COLO668 (cell line): Measurements from ENCODE around the gene CDC6.
A peak's percentile ranks its signal among the peaks of the same experiment; 100 is the strongest.

Source experiments
- DNase-seq: peaks from one replicate; lab custom pipeline; 2025; ENCODE audit not compliant: unreplicated experiment; lab: John Stamatoyannopoulos, UW

CDC6 gene

GRCh38 chr17:40322358-40323315 lies 35.0 kb downstream of the CDC6 start:
- DNase-seq, result peak; percentile 3

DNA sequence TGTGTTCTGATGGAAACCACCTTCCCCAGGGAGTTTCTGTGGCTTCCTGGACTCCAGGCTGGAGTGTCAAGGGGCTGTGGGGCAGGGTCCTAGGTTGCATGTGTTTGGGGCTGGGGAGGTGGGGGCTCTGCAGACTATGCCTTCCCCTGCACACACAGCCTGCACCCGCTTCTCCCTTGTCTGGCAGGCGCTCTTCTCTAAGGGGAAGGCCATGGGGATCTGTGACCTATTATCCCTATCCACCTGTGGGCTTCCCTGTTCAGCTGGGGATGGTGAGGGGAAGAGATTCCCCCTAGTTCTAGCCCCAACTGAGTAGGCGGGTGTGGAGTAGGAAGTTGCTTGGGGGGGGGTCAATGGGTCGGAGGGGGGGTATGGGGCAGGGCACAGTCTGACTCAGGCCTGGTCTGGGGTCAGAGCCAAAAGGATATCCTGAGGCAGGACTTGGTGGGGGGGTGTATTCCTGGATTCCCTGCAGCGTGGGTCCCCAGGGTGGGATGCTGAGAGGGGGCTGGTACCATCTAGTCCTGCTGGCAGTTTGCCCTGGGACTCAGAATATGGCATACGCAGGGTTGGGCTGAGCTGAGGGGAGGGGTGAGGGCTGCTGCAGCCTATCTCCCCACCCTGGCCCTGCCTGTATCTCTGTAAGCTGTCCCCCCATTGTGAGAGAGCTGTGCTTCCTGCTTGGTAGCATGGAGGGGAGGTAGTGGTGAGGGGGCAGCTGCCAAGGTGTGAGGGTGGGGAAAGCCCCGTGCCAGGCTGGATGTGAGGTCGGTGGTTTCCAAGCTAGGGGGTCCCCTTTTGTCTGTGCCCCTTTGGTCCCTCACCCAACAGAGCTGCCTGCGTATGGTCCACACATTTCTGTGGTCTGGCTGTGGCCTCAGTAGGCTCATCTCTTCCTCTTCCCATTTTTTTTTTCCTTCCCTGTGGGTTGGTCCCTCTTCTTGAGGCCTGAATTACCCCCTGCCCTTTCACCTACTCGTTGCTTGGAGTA lies 36.0 kb downstream of the CDC6 start:
- no peak for DNase-seq

- DNase-seq, result no peak
Measured at GRCh38 chr17:40325156-40326013, 37.7 kb downstream of the CDC6 start.

- DNase-seq, result no peak
Measured at GRCh38 chr17:40326014-40326831, 38.5 kb downstream of the CDC6 start.

DNA sequence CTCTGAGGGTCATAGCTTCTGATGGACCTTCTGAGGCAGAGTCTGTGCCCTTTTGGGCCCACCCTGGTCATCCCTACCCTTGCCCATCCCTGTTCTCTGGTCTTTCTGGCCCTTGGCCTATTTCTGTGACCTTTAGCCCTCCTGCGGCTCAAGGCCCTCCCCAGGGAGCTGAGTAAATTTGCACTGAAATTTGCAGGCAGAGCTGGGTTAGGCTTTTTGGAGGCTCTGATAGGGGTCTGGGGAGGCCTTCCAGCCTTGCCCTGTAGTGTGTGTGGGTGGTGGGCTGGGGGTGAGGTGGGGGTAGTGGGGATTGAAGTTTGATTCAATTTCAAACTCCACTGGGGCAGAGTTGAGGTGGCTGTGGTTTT lies 39.1 kb downstream of the CDC6 start:
- no peak for DNase-seq

DNA sequence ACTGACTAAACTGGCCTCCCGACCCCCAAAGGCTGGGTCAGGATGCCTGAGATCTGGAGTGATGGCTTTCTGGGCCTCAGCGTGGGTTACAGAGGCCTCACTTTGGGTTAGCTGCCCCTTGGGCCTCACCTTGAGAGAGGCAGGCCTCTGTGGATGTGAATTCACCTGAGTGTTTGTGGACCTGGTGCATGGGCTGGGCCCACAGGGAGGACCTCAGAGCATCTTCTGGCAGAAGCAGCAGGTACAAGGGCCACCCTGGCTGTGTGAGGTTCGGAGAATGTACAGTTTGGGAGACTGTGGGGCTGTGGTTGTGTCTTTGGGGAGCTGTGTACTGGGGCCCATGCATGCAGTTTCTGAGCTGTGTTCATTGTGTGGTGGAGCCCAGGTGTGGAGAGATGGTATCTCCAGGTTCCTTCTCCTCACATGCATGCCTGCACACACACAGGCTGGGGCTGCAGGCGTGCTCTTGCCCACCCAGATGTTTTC lies 39.6 kb downstream of the CDC6 start:
- no peak for DNase-seq

DNA sequence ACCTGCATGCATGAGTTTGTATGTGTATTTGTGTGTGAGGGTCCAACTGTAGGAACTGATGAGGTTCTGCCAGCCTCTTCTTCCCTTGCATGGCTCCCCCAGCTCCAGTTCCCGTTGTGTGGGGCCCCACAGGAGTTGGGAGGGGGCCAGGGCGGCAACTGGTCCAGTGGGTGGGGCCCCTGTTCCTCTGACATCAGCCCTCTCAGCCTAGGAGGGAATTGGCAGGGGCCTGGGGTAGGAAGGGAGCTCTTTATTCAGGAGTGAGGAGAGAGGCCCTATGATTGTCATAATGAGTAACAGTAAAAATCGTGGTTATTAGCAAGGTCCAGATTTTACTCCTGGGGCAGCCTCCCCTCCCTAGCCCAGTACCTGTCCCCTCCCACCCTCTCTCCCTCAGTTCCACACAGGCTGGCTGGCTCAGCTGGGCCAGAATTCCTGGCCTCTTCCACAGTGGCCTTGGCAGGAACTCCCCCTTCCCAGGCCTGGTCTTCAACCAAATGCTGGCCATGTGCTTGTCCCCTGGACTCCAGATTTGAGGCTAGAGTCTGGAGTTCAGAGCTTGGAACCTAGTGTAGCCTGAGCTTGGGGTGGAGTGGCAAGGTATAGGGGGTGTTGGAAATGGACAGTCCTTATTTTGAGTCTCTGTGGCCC lies 40.2 kb downstream of the CDC6 start:
- no peak for DNase-seq

- DNase-seq, result no peak
Measured at GRCh38 chr17:40328386-40328766, 40.7 kb downstream of the CDC6 start.

- peak; percentile 21 for DNase-seq
Measured at GRCh38 chr17:40329839-40330794, 42.4 kb downstream of the CDC6 start.

GRCh38 chr17:40330850-40331470 lies 43.3 kb downstream of the CDC6 start:
- no peak for DNase-seq

DNA sequence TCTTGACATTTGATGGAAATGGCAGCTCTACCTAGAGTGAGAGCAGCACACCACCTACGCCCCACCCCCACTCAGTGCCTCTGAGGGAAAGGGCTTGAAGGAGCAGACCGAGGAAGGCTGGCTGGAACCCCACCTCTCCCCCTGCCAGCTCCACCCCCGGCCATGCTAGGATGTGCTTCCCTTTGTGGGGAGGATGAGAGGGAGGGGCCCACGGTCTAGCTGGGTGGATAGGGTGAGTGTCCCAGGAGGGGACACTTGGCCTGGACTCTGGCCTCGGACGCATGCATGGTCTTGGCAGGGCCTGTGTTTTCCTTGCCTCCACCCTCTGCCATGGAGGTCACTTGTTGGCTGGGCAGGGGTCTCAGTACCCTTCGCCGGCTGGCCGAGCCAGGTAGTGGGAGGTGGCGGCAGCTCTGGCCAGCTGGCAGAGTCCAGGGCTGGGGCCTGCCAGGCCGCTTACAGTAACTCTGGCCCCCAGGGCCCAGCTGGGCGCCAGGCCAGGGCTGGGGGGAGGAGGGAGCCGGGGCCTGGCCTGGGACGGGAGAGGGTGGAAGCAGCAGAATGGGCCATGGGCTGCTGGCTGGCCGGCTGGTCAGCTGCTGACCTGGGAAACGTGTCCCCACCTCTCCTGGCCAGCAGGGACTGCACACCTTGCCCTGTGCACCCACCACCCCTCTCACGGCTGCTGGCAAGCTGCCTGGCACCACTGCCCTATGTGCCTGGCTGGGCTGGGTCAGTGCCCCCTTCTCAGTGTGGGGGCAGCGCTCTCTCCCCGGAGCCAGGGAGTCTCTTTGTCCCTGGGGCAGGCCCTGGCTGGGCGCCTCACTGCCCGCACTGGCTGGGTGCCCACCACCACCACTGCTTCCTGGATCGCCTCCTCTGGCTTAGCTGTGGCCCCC lies 44.3 kb downstream of the CDC6 start:
- DNase-seq, result peak; percentile 8

DNA sequence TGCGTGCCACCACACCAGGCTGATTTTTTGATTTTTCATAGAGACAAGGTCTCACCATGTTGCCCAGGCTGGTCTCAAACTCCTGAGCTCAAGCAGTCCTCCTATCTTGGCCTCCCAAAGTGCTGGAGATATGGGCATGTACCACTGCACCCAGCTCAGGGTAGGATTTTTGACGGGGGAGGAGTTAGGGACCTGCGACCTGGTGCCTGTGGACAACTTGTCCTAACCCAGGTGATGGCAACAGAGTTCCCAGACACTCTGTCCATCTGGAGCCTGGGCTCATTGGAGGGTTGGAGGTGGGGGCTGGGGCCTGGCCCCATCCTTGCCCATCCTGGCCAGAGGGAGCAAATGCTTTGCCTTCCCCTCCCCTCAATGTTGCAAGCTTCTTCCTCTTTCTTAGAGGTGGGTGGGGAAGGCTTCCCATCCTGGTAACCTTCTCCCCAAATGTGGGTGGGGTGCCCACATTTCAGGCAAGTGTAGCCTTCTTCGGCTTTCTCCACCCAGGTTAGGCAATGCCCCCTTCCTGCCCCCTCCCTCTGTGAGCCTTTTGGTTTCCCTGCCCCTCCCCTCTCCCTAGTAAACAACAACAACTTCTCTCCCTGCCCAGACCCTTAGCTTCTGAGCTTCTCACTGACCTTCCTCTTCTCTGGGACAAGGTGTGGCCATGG lies 46.2 kb downstream of the CDC6 start:
- no peak for DNase-seq

GRCh38 chr17:40335620-40336019 lies 47.9 kb downstream of the CDC6 start:
- no peak for DNase-seq

DNA sequence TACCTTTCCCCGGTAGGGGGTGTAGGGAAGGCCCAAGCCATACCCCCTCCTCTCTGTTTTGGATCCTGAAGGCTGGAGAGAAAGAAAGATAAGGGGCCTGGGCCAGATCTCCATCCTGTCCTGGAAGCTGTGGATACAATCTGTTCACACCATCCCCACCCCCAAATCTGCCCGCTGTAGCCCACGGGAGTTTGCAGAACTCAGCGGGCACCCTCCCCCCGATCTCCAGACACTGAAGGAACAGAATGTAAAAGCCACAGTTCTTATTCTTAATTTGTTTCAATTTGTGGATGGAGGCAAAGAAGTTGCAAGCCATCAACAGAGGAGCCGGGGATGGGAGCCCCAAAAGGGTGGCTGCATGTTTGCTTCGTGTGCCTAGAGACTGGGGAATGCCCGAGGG lies 49.7 kb downstream of the CDC6 start:
- no peak for DNase-seq

GRCh38 chr17:40338058-40338457 lies 50.4 kb downstream of the CDC6 start:
- DNase-seq, result no peak
